Hematopoietic multipotent progenitor cell (in vitro differentiated cells): Measurements from ENCODE around the gene RFXANK. TPM values are rescaled to one million over a fixed set of nuclear protein-coding genes. Genes with fewer than 3 reads are reported as not detected.
"Not testable (repeated sequence)": the region's sequence is repeated elsewhere in the genome, so short reads cannot be mapped to it uniquely, and the experiment has no call there.

Experiments used
- DNase-seq, 3 donors: peaks; one replicate each; pipeline ENCODE4 v3.0.0-alpha.2; 2011 to 2015; ENCODE audit warnings: low read depth in 2 of 3, low spot score in 2 of 3
- total RNA-seq: library from RNA; depleted of rRNA; stranded (reverse); fragments of >200 nt; gene quantifications from one replicate; pipeline ENCODE4 v1.2.3, GENCODE V29; 2012

The RFXANK gene
- total RNA-seq, 1 donor = 90.2 TPM

GRCh38 chr19:19169236-19170052 is 22.6 kb upstream of the RFXANK start:
- no peak for DNase-seq

GRCh38 chr19:19170053-19170872 is 21.8 kb upstream of the RFXANK start, which contains the start of gene MEF2B:
Gene MEF2B, minus strand, starts transcription at chr19:19170263. Its CDS starts 19,528 bp downstream, at chr19:19150735.
- peak in 2 of 3 donors; percentile 80 to 84 for DNase-seq

GRCh38 chr19:19170873-19171672 is 21.0 kb upstream of the RFXANK start:
- DNase-seq = no peak

- DNase-seq = no peak
Measured at GRCh38 chr19:19171821-19172532, 20.1 kb upstream of the RFXANK start.

GRCh38 chr19:19173243-19173642 is 18.8 kb upstream of the RFXANK start:
- not testable (repeated sequence) for DNase-seq

GRCh38 chr19:19176950-19177349 is 15.1 kb upstream of the RFXANK start:
- no peak for DNase-seq

- DNase-seq = no peak
Measured at GRCh38 chr19:19179548-19180441, 12.3 kb upstream of the RFXANK start.

GRCh38 chr19:19181488-19181998 is 10.5 kb upstream of the RFXANK start:
- DNase-seq = no peak

- peak in 1 of 3 donors; percentile 58 for DNase-seq
Measured at GRCh38 chr19:19185853-19186740, 6.0 kb upstream of the RFXANK start.

- DNase-seq = no peak
Measured at GRCh38 chr19:19186742-19187141, 5.3 kb upstream of the RFXANK start.

GRCh38 chr19:19191768-19192077 is 335 bp upstream of the RFXANK start:
- no peak for DNase-seq

GRCh38 chr19:19192910-19193423 is 909 bp downstream of the RFXANK start:
- no peak for DNase-seq

- no peak for DNase-seq
Measured at GRCh38 chr19:19193926-19194325, 1.9 kb downstream of the RFXANK start.

GRCh38 chr19:19201697-19202630 is 9.9 kb downstream of the RFXANK start:
- DNase-seq = no peak

GRCh38 chr19:19202707-19203011 is 10.6 kb downstream of the RFXANK start:
- DNase-seq = no peak

- DNase-seq = peak; percentile 87 to 92 (median 90)
Measured at GRCh38 chr19:19203012-19203856, 11.2 kb downstream of the RFXANK start, which contains the start of gene NR2C2AP. Gene NR2C2AP, minus strand, starts transcription at chr19:19203414. Its CDS starts 354 bp downstream, at chr19:19203060.
